Spleen (tissue), 11 donors: Measurements from ENCODE around the gene P2RY2. TPM values are rescaled to one million over a fixed set of nuclear protein-coding genes. Genes with fewer than 3 reads are reported as not detected.

ENCODE experiments used
- DNase-seq: peaks from one replicate; pipeline ENCODE4 v3.0.0-alpha.2; 2020
- H3K27ac ChIP-seq, 8 donors: fragments of 200-600 bp; sonication (generic) in 7 of 8; 1 replicate in 4 of 8; 2 replicates in 4 of 8; pipeline versions ENCODE4 v1.5.0 to v1.8.0; 2016 to 2021; ENCODE audit warnings: inconsistent platforms in 4 of 8, mild to moderate bottlenecking in 4 of 8, moderate library complexity in 1 of 8
- H3K27me3 ChIP-seq, 7 donors: fragments of 200-600 bp; sonication (generic) in 6 of 7; replicated peaks in 1 of 7; 1 replicate in 4 of 7; 2 replicates in 3 of 7; pipeline versions ENCODE4 v1.5.0 to v1.8.0; 2016 to 2021; ENCODE audit warnings: inconsistent platforms in 3 of 7, mild to moderate bottlenecking in 1 of 7
- H3K36me3 ChIP-seq, 6 donors: fragments of 200-600 bp; sonication (generic) in 5 of 6; 1 replicate in 4 of 6; 2 replicates in 2 of 6; pipeline versions ENCODE4 v1.5.0 to v1.8.0; 2016 to 2021; ENCODE audit warnings: inconsistent platforms in 2 of 6
- H3K4me1 ChIP-seq, 6 donors: fragments of 200-600 bp; sonication (generic) in 5 of 6; 1 replicate in 3 of 6; 2 replicates in 3 of 6; pipeline versions ENCODE4 v1.5.0 to v1.8.0; 2016 to 2021; ENCODE audit warnings: inconsistent platforms in 3 of 6
- H3K4me3 ChIP-seq, 8 donors: fragments of 200-600 bp; sonication (generic) in 7 of 8; 1 replicate in 4 of 8; 2 replicates in 4 of 8; pipeline versions ENCODE4 v1.5.0 to v1.8.0; 2016 to 2021; ENCODE audit warnings: inconsistent platforms in 4 of 8, mild to moderate bottlenecking in 4 of 8, moderate library complexity in 2 of 8
- H3K9me3 ChIP-seq, 8 donors: fragments of 200-600 bp; sonication (generic) in 7 of 8; 1 replicate in 4 of 8; 2 replicates in 4 of 8; pipeline versions ENCODE4 v1.5.0 to v1.8.0; 2016 to 2021; ENCODE audit warnings: inconsistent platforms in 4 of 8
- POLR2A ChIP-seq, 3 donors: fragments of 450-650 bp; IDR thresholded peaks; one replicate each; pipeline ENCODE4 v1.5.1; 2017; ENCODE audit warnings: antibody characterized with exemption in 3 of 3, mild to moderate bottlenecking in 1 of 3
- POLR2AphosphoS5 ChIP-seq, 3 donors: sonication (generic); formaldehyde crosslinking; IDR thresholded peaks; one replicate each; pipeline ENCODE4 v1.5.1; 2017; ENCODE audit warnings: antibody characterized with exemption in 3 of 3
- WGBS, 5 donors: extraction: QIAGEN DNeasy Blood & Tissue Kit in 3 of 5; methylation state at CpG; one replicate each; pipeline versions ENCODE4 v1.1.5 to v1.1.7; 2013 to 2018; 5-methylcytosine and 5-hydroxymethylcytosine counted together
- intact Hi-C: fragments of 100-400 bp; cut with DNase I; formaldehyde crosslinking; loops from one replicate; pipeline ENCODE4 v1.15.0; 2023; ENCODE audit warnings: low total_unique reads
- polyA plus RNA-seq, 3 donors: library from polyadenylated mRNA; stranded (reverse); fragments of 200-250 nt; gene quantifications; one replicate each; pipeline ENCODE4 v1.2.1, GENCODE V29; 2013
- total RNA-seq, 7 donors: library from RNA; depleted of rRNA in 3 of 7; stranded (reverse); fragments of >200 nt in 3 of 7; fragmentation: NEBNext Ultra II Directional in 4 of 7; extraction: Animal tissue kit (Norgen Biotek cat#: 25700) in 4 of 7; gene quantifications; one replicate each; pipeline versions ENCODE4 v1.1.0 to v1.2.1, GENCODE V29; 2016 to 2021
- TF ChIP-seq, protein P1 (sequence below), 11 experiments: fragments of 200-600 bp in 7 of 11; fragments of 450-650 bp in 4 of 11; sonication (generic) in 4 of 11; IDR thresholded peaks in 8 of 11; conservative IDR thresholded peaks in 3 of 11; 1 replicate in 7 of 11; 2 replicates in 4 of 11; pipeline versions ENCODE4 v1.4.0 to v1.8.0; 2016 to 2021; ENCODE audit warnings: antibody characterized with exemption in 11 of 11, inconsistent platforms in 4 of 11, mild to moderate bottlenecking in 1 of 11
- donor health status: healthy with polysubstance abuse.
- donor health status: DM: no; HTN: no; CAD: no; lungs with moderate emphysema.
- donor health status: DM: no; HTN: no; CAD: no.
- donor health status: Bipolar disorder and iron deficiency.
- donor health status: healthy.
- donor health status: DM: no; HTN: no; CAD: no.
- donor health status: DM: yes; HTN: yes; CAD: no.

Gene P2RY2
- total and polyA plus RNA-seq, 10 donors = 0.99 to 17.5 (median 10.7) TPM

DNA sequence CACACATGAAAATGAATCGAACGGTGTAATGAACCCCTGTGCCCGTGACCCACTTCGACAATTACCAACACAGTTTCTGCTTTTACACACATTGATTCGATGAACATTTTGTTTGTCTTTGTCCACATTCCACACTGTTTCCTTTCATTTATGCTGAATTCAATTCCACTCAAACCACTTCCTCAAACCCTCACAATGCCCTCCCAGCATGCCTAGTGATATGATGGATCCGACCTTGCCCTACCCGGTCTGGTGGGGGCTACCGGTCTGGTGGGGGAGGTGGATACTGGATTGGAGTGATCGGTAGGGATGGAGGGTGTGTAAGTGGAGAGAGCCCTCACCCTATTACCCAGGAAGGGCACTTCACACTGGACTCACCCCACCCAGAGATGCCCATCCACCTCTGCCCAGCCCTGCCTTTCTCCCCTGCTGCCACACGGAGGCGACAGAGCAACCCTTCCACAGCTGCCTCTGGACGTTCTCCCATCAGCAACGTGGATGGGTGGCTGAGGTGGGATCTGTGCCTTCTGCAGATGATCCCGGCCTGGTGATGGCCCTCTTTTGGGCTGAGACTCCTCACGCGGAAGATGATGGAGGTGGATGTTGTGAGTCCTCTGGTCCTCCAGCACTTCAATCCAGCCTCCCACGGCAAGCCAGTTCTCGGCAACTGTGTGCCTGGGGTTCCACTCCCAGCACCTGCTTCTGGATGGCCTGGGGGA, 33.0 kb upstream of the P2RY2 start:
- Histone ChIP-seq H3K27ac (peak overlapping the region in 6 of 8 donors; percentile 15 to 70 (median 44)), H3K4me1 (peaks cover 14 to 71% (median 43%) of the 10 kb centered on the region in 6 donors), H3K4me3 (peak overlapping the region in 2 of 8 donors; percentile 15 to 59), H3K9me3 (no peaks in the 10 kb centered on the region), H3K27me3 (no peaks in the 10 kb centered on the region), H3K36me3 (no peaks in the 10 kb centered on the region)
- peak; percentile 92 for DNase-seq
- intact Hi-C loops = loop anchor here (5.0 kb wide), 1 partner anchor 57 kb away; no protein-coding TSS in a partner anchor
- TF ChIP-seq, protein P1, sequence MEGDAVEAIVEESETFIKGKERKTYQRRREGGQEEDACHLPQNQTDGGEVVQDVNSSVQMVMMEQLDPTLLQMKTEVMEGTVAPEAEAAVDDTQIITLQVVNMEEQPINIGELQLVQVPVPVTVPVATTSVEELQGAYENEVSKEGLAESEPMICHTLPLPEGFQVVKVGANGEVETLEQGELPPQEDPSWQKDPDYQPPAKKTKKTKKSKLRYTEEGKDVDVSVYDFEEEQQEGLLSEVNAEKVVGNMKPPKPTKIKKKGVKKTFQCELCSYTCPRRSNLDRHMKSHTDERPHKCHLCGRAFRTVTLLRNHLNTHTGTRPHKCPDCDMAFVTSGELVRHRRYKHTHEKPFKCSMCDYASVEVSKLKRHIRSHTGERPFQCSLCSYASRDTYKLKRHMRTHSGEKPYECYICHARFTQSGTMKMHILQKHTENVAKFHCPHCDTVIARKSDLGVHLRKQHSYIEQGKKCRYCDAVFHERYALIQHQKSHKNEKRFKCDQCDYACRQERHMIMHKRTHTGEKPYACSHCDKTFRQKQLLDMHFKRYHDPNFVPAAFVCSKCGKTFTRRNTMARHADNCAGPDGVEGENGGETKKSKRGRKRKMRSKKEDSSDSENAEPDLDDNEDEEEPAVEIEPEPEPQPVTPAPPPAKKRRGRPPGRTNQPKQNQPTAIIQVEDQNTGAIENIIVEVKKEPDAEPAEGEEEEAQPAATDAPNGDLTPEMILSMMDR (IDR thresholded peaks at IDR 0.05 in 8 of 11, conservative IDR thresholded peaks at IDR 0.05 in 3 of 11) = peak; percentile 88 to 97 (median 92)
- TF ChIP-seq POLR2A (IDR thresholded peaks at IDR 0.05) (no peak), POLR2AphosphoS5 (IDR thresholded peaks at IDR 0.05) (peak in 2 of 3 donors; percentile 39 to 65)
- 18 to 24% (median 22%) methylated on average over 14 to 18 of the region's 18 CpGs for WGBS, 5 donors

DNA sequence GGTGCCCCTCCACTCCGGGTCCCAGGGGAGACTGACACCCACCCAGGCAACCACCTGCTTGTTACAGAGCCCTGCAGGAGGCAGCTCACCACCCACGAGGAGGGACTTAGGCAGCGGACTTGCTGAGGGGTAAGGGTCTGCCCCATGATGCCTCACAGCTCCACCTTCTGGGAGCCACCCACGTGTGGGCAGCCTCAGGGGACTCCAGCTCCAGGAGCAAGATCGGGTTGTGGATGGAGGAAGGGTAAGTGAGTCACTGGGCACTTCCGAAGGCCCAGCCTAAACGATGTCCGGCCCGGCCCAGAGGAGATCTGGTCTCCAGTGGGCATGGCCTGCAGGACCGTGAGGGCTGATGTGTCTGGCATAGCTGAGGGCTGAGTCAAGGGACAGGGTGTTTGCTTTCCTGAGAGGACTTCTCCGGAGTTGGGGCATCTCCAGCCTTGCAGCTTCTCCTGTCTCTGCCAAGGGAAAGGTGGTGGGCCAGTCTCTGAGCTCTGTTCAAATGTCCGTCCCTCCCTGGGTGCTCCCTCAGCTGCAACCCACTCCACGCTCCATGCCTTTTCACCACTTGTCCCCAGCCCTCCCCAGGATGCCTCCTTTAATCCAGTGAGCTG, 32.3 kb upstream of the P2RY2 start:
- H3K4me1 ChIP-seq = peaks cover 14 to 76% (median 45%) of the 10 kb centered on the region in 6 donors
- H3K4me3 ChIP-seq = peak overlapping the region in 1 of 8 donors; percentile 59
- 54 to 75% (median 65%) methylated on average over 11 to 13 of the region's 13 CpGs for WGBS, 5 donors
- intact Hi-C loops = loop anchor here (5.0 kb wide), 1 partner anchor 57 kb away; no protein-coding TSS in a partner anchor
- no peak for DNase-seq
- peak overlapping the region in 7 of 8 donors; percentile 13 to 70 (median 34) for H3K27ac ChIP-seq
- no peaks in the 10 kb centered on the region for H3K27me3 ChIP-seq
- no peaks in the 10 kb centered on the region for H3K9me3 ChIP-seq
- no peak for TF ChIP-seq POLR2AphosphoS5 (IDR thresholded peaks at IDR 0.05)
- TF ChIP-seq POLR2A (IDR thresholded peaks at IDR 0.05) = no peak
- TF ChIP-seq, protein P1 (IDR thresholded peaks at IDR 0.05 in 8 of 11, conservative IDR thresholded peaks at IDR 0.05 in 3 of 11) = no peak
- no peaks in the 10 kb centered on the region for H3K36me3 ChIP-seq

DNA sequence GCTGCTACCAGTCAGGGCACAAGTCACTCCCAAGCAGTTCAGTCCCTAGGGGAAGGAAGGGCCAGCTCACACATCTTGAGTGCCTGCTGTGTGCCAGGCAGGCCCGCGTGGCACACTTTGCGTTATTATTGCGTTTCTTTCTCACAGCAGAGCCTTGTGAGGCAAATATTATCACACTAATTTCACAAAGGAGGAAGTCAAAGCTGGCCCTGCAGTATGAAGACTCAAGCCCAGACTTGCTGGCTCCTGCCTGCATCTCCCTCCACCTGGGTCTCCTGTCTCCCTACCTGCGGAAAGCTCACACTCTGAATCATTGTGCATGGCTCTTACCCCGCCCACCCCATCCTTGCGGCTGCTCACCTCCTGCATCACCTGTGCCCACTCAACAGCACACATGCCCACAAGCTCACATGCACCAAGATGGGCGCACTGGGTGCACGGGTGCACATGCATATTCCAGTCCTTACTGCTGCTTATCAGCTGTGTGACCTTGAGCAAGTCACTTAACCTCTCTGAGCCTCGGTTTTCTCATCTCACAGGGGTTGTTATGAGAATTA, 31.7 kb upstream of the P2RY2 start:
- WGBS, 5 donors = 60 to 72% (median 68%) methylated on average over 10 of the region's 10 CpGs
- no peak for DNase-seq
- Histone ChIP-seq H3K36me3 (no peaks in the 10 kb centered on the region), H3K4me3 (no peak overlapping the region), H3K27me3 (no peaks in the 10 kb centered on the region), H3K27ac (peak overlapping the region in 6 of 8 donors; percentile 5 to 70 (median 40)), H3K9me3 (no peaks in the 10 kb centered on the region), H3K4me1 (peaks cover 14 to 82% (median 45%) of the 10 kb centered on the region in 6 donors)
- TF ChIP-seq POLR2A (IDR thresholded peaks at IDR 0.05) (no peak), POLR2AphosphoS5 (IDR thresholded peaks at IDR 0.05) (no peak)
- TF ChIP-seq, protein P1 (IDR thresholded peaks at IDR 0.05 in 8 of 11, conservative IDR thresholded peaks at IDR 0.05 in 3 of 11) = no peak
- intact Hi-C loops = loop anchor here (5.0 kb wide), 1 partner anchor 56 kb away; no protein-coding TSS in a partner anchor
